ENCODE data around the gene NACC2. TPM values are rescaled to one million over a fixed set of nuclear protein-coding genes. Genes with fewer than 3 reads are reported as not detected.
A peak's percentile ranks its signal among the peaks of the same experiment; 100 is the strongest.

The NACC2 gene
- total and polyA plus RNA-seq, 4 donors: 4.8 to 17.8 (median 8.8) TPM

- TF ChIP-seq GABPA (IDR thresholded peaks at IDR 0.05 in 1 of 2, conservative IDR thresholded peaks at IDR 0.05 in 1 of 2): no peak
- TF ChIP-seq SP1 (IDR thresholded peaks at IDR 0.05): no peak
- TF ChIP-seq RXRA (IDR thresholded peaks at IDR 0.05): no peak
- peak in 1 of 2 donors; percentile 46 for TF ChIP-seq RAD21 (IDR thresholded peaks at IDR 0.05)
- TF ChIP-seq HNF4G (IDR thresholded peaks at IDR 0.05): no peak
- peak; percentile 32 for TF ChIP-seq REST (IDR thresholded peaks at IDR 0.05)
- no peak for TF ChIP-seq JUND (IDR thresholded peaks at IDR 0.05)
- TF ChIP-seq ATF3 (IDR thresholded peaks at IDR 0.05): no peak
- TF ChIP-seq EGR1 (IDR thresholded peaks at IDR 0.05; ENCODE audit: low read depth in 2 of 2): no peak
- TF ChIP-seq NR2F2 (IDR thresholded peaks at IDR 0.05): no peak
- TF ChIP-seq TAF1 (conservative IDR thresholded peaks at IDR 0.05): no peak
- Histone ChIP-seq H3K27me3 (ENCODE audit: control insufficient read depth in 4 of 4, insufficient read depth in 4 of 4, low read length in 3 of 4) (no peaks in the 10 kb centered on the region), H3K4me3 (ENCODE audit: low read depth in 1 of 3, low read length in 3 of 3) (peak overlapping the region in 1 of 3 donors; percentile 37), H3K27ac (ENCODE audit: low read depth in 1 of 2, low read length in 2 of 2) (peak overlapping the region in 1 of 2 donors; percentile 53), H3K4me1 (ENCODE audit: control insufficient read depth in 4 of 4, insufficient read depth in 4 of 4, low read length in 3 of 4) (peaks cover 12 to 25% (median 17%) of the 10 kb centered on the region in 4 donors), H3K9ac (ENCODE audit: low read depth in 1 of 2, low read length in 2 of 2) (no peak overlapping the region), H3K9me3 (ENCODE audit: control insufficient read depth in 4 of 4, low read length in 3 of 4) (no peaks in the 10 kb centered on the region), H3K36me3 (ENCODE audit: control insufficient read depth in 4 of 4, insufficient read depth in 3 of 4, low read depth in 1 of 4, low read length in 3 of 4) (no peaks in the 10 kb centered on the region)
- WGBS: 3% methylated on average over 48 of the region's 48 CpGs
- peak; percentile 72 for DNase-seq (ENCODE audit: low spot score)
Observed at GRCh38 chr9:136109351-136110081, 14.4 kb upstream of the NACC2 start.

DNA sequence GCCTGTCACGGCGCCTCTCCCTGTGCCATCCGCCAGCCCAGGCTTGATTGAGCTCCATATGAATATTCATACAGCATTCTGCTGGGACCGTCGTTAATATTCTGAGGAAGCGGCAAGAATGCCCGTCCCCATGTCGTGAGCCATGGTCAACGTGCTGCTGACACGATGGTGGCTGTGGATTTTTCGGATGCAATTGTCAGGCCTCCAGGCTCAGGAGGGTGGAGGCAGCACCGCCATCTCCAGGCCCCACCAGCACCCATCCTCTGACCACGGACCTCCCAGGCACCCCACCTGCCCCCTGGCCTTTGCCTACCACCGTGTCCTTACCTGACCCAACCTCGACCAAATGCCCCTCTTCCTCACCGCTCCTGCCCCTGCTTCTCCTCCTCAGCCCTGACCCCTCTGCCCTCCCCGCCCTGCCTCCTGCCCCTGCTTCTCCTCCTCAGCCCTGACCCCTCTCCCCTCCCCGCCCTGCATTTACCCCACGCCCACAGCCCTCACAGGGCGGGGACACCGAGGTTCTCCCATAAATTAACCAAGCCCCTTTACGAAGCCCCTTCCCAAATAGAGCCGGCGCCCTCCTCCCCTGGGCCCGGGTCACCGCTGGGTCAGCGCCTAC is 13.7 kb upstream of the NACC2 start:
- peaks cover 12 to 25% (median 17%) of the 10 kb centered on the region in 4 donors for H3K4me1 ChIP-seq (ENCODE audit: control insufficient read depth in 4 of 4, insufficient read depth in 4 of 4, low read length in 3 of 4)
- H3K9ac ChIP-seq (ENCODE audit: low read depth in 1 of 2, low read length in 2 of 2): no peak overlapping the region
- no peak overlapping the region for H3K27ac ChIP-seq (ENCODE audit: low read depth in 1 of 2, low read length in 2 of 2)
- TF ChIP-seq EGR1 (IDR thresholded peaks at IDR 0.05; ENCODE audit: low read depth in 2 of 2) (no peak), RAD21 (IDR thresholded peaks at IDR 0.05) (no peak), MAX (IDR thresholded peaks at IDR 0.05) (no peak), HNF4G (IDR thresholded peaks at IDR 0.05) (no peak), YY1 (IDR thresholded peaks at IDR 0.05) (no peak), RXRA (IDR thresholded peaks at IDR 0.05) (no peak), JUND (IDR thresholded peaks at IDR 0.05) (no peak), HNF4A (conservative IDR thresholded peaks at IDR 0.05) (no peak), ATF3 (IDR thresholded peaks at IDR 0.05) (no peak), TAF1 (conservative IDR thresholded peaks at IDR 0.05) (no peak), FOXA2 (IDR thresholded peaks at IDR 0.05) (no peak), GABPA (IDR thresholded peaks at IDR 0.05 in 1 of 2, conservative IDR thresholded peaks at IDR 0.05 in 1 of 2) (no peak), REST (IDR thresholded peaks at IDR 0.05) (no peak), FOXA1 (IDR thresholded peaks at IDR 0.05) (no peak), NR2F2 (IDR thresholded peaks at IDR 0.05) (no peak), SP1 (IDR thresholded peaks at IDR 0.05) (no peak), CTCF (IDR thresholded peaks at IDR 0.05; ENCODE audit: low read depth, low read length, missing input control) (no peak)
- DNase-seq (ENCODE audit: low spot score): no peak
- H3K4me3 ChIP-seq (ENCODE audit: low read depth in 1 of 3, low read length in 3 of 3): peak overlapping the region in 1 of 3 donors; percentile 37
- no peaks in the 10 kb centered on the region for H3K36me3 ChIP-seq (ENCODE audit: control insufficient read depth in 4 of 4, insufficient read depth in 3 of 4, low read depth in 1 of 4, low read length in 3 of 4)
- WGBS: 79% methylated on average over 27 of the region's 27 CpGs
- no peaks in the 10 kb centered on the region for H3K27me3 ChIP-seq (ENCODE audit: control insufficient read depth in 4 of 4, insufficient read depth in 4 of 4, low read length in 3 of 4)
- no peaks in the 10 kb centered on the region for H3K9me3 ChIP-seq (ENCODE audit: control insufficient read depth in 4 of 4, low read length in 3 of 4)

Measured in liver (tissue), 9 donors.